NCI-H2227 (cell line): Measurements from ENCODE around the gene PLEKHA8.
A peak's percentile ranks its signal among the peaks of the same experiment; 100 is the strongest.

Experiments used
- DNase-seq: peaks from one replicate; lab custom pipeline; 2025; ENCODE audit not compliant: unreplicated experiment; lab: John Stamatoyannopoulos, UW

The PLEKHA8 gene

GRCh38 chr7:30062587-30062986, 34.4 kb downstream of the PLEKHA8 start:
- peak; percentile 22 for DNase-seq

- DNase-seq: no peak
Observed at GRCh38 chr7:30065746-30066145, 37.5 kb downstream of the PLEKHA8 start.

GRCh38 chr7:30066687-30067086, 38.5 kb downstream of the PLEKHA8 start:
- no peak for DNase-seq

- DNase-seq: no peak
Observed at GRCh38 chr7:30068117-30068516, 39.9 kb downstream of the PLEKHA8 start.

GRCh38 chr7:30069096-30069867, 41.1 kb downstream of the PLEKHA8 start:
- DNase-seq: no peak

- DNase-seq: no peak
Observed at GRCh38 chr7:30070052-30070451, 41.8 kb downstream of the PLEKHA8 start.

GRCh38 chr7:30072735-30073134, 44.5 kb downstream of the PLEKHA8 start:
- DNase-seq: no peak

- peak; percentile 25 for DNase-seq
Observed at GRCh38 chr7:30074422-30075030, 46.3 kb downstream of the PLEKHA8 start.

GRCh38 chr7:30076411-30076810, 48.2 kb downstream of the PLEKHA8 start:
- no peak for DNase-seq

GRCh38 chr7:30078280-30078679, 50.1 kb downstream of the PLEKHA8 start:
- no peak for DNase-seq

- DNase-seq: no peak
Observed at GRCh38 chr7:30079880-30080279, 51.7 kb downstream of the PLEKHA8 start.

GRCh38 chr7:30080818-30081217, 52.6 kb downstream of the PLEKHA8 start:
- peak; percentile 7 for DNase-seq

GRCh38 chr7:30082686-30083085, 54.5 kb downstream of the PLEKHA8 start:
- no peak for DNase-seq

- no peak for DNase-seq
Observed at GRCh38 chr7:30083334-30083733, 55.1 kb downstream of the PLEKHA8 start.

GRCh38 chr7:30084212-30084611, 56.0 kb downstream of the PLEKHA8 start:
- DNase-seq: no peak

- no peak for DNase-seq
Observed at GRCh38 chr7:30086529-30086928, 58.3 kb downstream of the PLEKHA8 start.

- DNase-seq: no peak
Observed at GRCh38 chr7:30087371-30087770, 59.2 kb downstream of the PLEKHA8 start.

- no peak for DNase-seq
Observed at GRCh38 chr7:30088362-30088761, 60.1 kb downstream of the PLEKHA8 start.

- DNase-seq: no peak
Observed at GRCh38 chr7:30090111-30090510, 61.9 kb downstream of the PLEKHA8 start.

GRCh38 chr7:30091491-30091912, 63.3 kb downstream of the PLEKHA8 start:
- DNase-seq: no peak

GRCh38 chr7:30091987-30092386, 63.8 kb downstream of the PLEKHA8 start:
- no peak for DNase-seq

GRCh38 chr7:30093420-30093952, 65.3 kb downstream of the PLEKHA8 start:
- no peak for DNase-seq
